Measurements from ENCODE around the gene TTLL3.
A peak's percentile ranks its signal among the peaks of the same experiment; 100 is the strongest.
"Not testable (repeated sequence)": the region's sequence is repeated elsewhere in the genome, so short reads cannot be mapped to it uniquely, and the experiment has no call there.

The TTLL3 gene

GRCh38 chr3:9852528-9852927 lies 42.5 kb downstream of the TTLL3 start:
- TF ChIP-seq POLR2A (IDR thresholded peaks at IDR 0.05; ENCODE audit: low read depth, low read length) (no peak), TAF1 (IDR thresholded peaks at IDR 0.05; ENCODE audit: borderline replicate concordance, low read depth, low read length) (no peak), POLR2AphosphoS5 (IDR thresholded peaks at IDR 0.05; ENCODE audit: low read depth, low read length) (no peak)
- FAIRE-seq (no peak), DNase-seq (ENCODE audit: insufficient read length) (no peak)

GRCh38 chr3:9854291-9854940 lies 44.4 kb downstream of the TTLL3 start:
- not testable (repeated sequence) for DNase-seq (ENCODE audit: insufficient read length); FAIRE-seq

DNA sequence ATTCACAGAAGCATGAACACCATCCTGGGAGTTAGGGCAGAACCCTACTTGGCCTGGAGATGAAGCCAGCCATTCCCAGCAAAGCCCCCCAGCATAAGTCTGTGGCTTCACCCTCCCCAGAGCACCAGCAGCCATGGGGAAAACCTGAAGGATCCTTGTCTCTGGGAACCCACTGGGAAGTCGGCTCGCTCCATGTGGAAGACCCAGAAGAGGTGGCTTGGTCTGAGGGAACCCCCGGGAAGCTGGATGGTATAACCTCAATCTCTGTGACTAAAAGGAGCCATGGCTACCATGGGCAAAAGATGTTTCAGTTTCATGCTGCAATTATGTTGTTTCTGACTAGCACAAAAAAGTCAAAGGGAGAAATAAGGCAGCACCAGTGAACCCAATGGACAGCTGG lies 45.5 kb downstream of the TTLL3 start:
- TF ChIP-seq POLR2A (IDR thresholded peaks at IDR 0.05; ENCODE audit: low read depth, low read length) (no peak), POLR2AphosphoS5 (IDR thresholded peaks at IDR 0.05; ENCODE audit: low read depth, low read length) (no peak), TAF1 (IDR thresholded peaks at IDR 0.05; ENCODE audit: borderline replicate concordance, low read depth, low read length) (no peak)
- DNase-seq (ENCODE audit: insufficient read length) (no peak), FAIRE-seq (no peak)

GRCh38 chr3:9859530-9860025 lies 49.5 kb downstream of the TTLL3 start:
- DNase-seq (ENCODE audit: insufficient read length) (no peak), FAIRE-seq (no peak)

GRCh38 chr3:9861201-9861600 lies 51.1 kb downstream of the TTLL3 start:
- TF ChIP-seq POLR2A (IDR thresholded peaks at IDR 0.05; ENCODE audit: low read depth, low read length) (no peak), TAF1 (IDR thresholded peaks at IDR 0.05; ENCODE audit: borderline replicate concordance, low read depth, low read length) (no peak), POLR2AphosphoS5 (IDR thresholded peaks at IDR 0.05; ENCODE audit: low read depth, low read length) (no peak)
- DNase-seq (ENCODE audit: insufficient read length) (no peak), FAIRE-seq (no peak)

More at GRCh38 chr3:9859530-9860025, 49.5 kb downstream of the TTLL3 start:
- TF ChIP-seq TAF1 (IDR thresholded peaks at IDR 0.05; ENCODE audit: borderline replicate concordance, low read depth, low read length) (no peak), POLR2AphosphoS5 (IDR thresholded peaks at IDR 0.05; ENCODE audit: low read depth, low read length) (no peak), POLR2A (IDR thresholded peaks at IDR 0.05; ENCODE audit: low read depth, low read length) (no peak)

DNA sequence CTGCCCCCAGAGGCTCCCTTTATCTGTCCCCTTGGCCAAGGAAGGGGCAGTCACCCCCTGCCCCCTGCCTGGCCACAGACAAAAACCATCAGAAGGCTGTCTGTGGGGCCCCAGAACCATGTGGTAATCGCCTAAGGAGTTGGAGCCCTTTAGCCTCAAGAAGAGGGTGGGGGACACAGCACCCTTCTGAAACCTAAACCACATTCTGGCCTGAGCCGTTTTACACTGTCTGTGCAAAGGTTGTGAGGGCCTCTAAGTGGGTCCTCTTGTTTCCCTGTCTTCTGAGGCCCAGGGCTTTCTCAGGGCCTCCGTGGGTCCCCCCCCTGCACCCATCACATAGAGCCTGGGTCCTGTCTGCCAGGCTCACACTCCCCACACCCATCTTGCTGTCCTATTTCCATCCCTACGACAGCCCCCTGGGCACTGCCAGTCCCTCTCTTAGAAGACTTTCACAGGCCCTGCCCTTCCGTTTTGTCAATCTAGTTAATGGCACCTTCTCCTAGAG lies 51.6 kb downstream of the TTLL3 start:
- DNase-seq (ENCODE audit: insufficient read length) (no peak), FAIRE-seq (no peak)
- TF ChIP-seq TAF1 (IDR thresholded peaks at IDR 0.05; ENCODE audit: borderline replicate concordance, low read depth, low read length) = no peak

- DNase-seq (ENCODE audit: insufficient read length) (peak; percentile 56), FAIRE-seq (no peak)
- TF ChIP-seq POLR2AphosphoS5 (IDR thresholded peaks at IDR 0.05; ENCODE audit: low read depth, low read length) (no peak), POLR2A (IDR thresholded peaks at IDR 0.05; ENCODE audit: low read depth, low read length) (no peak), TAF1 (IDR thresholded peaks at IDR 0.05; ENCODE audit: borderline replicate concordance, low read depth, low read length) (no peak)
Measured at GRCh38 chr3:9862391-9863057, 52.5 kb downstream of the TTLL3 start.

DNA sequence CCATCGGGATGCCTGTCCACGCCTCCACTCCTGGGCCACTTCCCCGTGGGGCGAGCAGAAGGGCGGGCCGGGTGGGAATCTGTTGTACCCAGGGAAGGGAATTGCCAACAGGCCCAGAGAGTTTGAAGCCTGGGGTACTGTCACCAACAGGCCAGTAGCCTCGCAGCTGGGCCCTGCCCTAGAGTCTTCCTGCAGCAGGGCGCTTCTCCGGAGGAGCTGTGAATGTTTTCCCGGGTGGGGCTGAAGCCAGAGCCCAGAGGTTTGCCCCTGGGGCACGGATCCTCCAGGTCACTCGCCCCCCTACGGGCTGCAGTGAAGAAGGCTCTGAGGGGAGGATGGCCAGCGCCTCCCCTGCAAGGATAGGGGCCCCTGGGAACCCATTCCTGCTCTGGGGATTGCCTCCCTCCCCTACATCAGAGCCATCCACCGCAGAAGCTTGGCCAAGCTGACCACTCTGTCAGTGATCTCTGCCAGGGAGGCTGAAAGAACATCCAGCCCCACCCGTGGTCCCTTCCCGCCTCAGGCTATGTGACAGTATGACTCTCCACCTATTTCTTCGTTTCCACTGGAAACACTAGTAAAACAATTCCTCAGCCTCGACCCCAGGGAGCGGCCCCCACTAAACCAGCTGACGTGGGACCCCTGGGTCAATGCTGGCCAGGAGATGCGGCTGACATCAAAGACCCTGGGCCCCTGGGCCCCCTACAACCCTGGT lies 53.2 kb downstream of the TTLL3 start:
- FAIRE-seq (no peak), DNase-seq (ENCODE audit: insufficient read length) (no peak)
- TF ChIP-seq TAF1 (IDR thresholded peaks at IDR 0.05; ENCODE audit: borderline replicate concordance, low read depth, low read length) (no peak), POLR2AphosphoS5 (IDR thresholded peaks at IDR 0.05; ENCODE audit: low read depth, low read length) (no peak), POLR2A (IDR thresholded peaks at IDR 0.05; ENCODE audit: low read depth, low read length) (no peak)

- TF ChIP-seq POLR2A (IDR thresholded peaks at IDR 0.05; ENCODE audit: low read depth, low read length) (no peak), POLR2AphosphoS5 (IDR thresholded peaks at IDR 0.05; ENCODE audit: low read depth, low read length) (no peak), TAF1 (IDR thresholded peaks at IDR 0.05; ENCODE audit: borderline replicate concordance, low read depth, low read length) (no peak)
- no peak for DNase-seq (ENCODE audit: insufficient read length)
- no peak for FAIRE-seq
Measured at GRCh38 chr3:9864200-9864927, 54.3 kb downstream of the TTLL3 start.

- FAIRE-seq; DNase-seq (ENCODE audit: insufficient read length): not testable (repeated sequence)
Measured at GRCh38 chr3:9865125-9865637, 55.1 kb downstream of the TTLL3 start.

GRCh38 chr3:9866639-9867038 lies 56.6 kb downstream of the TTLL3 start:
- DNase-seq (ENCODE audit: insufficient read length) (no peak), FAIRE-seq (no peak)
- TF ChIP-seq TAF1 (IDR thresholded peaks at IDR 0.05; ENCODE audit: borderline replicate concordance, low read depth, low read length) = no peak
- no peak for TF ChIP-seq POLR2A (IDR thresholded peaks at IDR 0.05; ENCODE audit: low read depth, low read length)
- no peak for TF ChIP-seq POLR2AphosphoS5 (IDR thresholded peaks at IDR 0.05; ENCODE audit: low read depth, low read length)

Measured in GM12892 (cell line).